MM.1S (cell line): ENCODE results near the gene RARB.

Source experiments
- DNase-seq: peaks from one replicate; pipeline ENCODE4 v3.0.0-alpha.2; 2015
- H2AFZ ChIP-seq: fragments of 300-600 bp; sonication (generic); 2 replicates; pipeline ENCODE4 v1.6.0; 2016; ENCODE audit warnings: antibody characterized with exemption, low read length
- H3F3A ChIP-seq: fragments of 300-600 bp; sonication (generic); 2 replicates; pipeline ENCODE4 v1.6.1; 2016; ENCODE audit warnings: mild to moderate bottlenecking, antibody characterized with exemption, low read length, moderate library complexity, mixed read lengths; ENCODE audit not compliant: insufficient read depth
- H3K27ac ChIP-seq: fragments of 300-600 bp; sonication (generic); 2 replicates; pipeline ENCODE4 v1.5.1; 2016; ENCODE audit warnings: mild to moderate bottlenecking, low read length
- H3K27me3 ChIP-seq: fragments of 300-600 bp; sonication (generic); replicated peaks from 2 replicates; pipeline ENCODE4 v1.6.0; 2016; ENCODE audit warnings: low read length; ENCODE audit not compliant: insufficient read depth
- H3K36me3 ChIP-seq: fragments of 300-600 bp; sonication (generic); replicated peaks from 2 replicates; pipeline ENCODE4 v1.6.1; 2016; ENCODE audit warnings: mild to moderate bottlenecking, low read length, mixed read lengths; ENCODE audit not compliant: insufficient read depth
- H3K4me1 ChIP-seq: fragments of 300-600 bp; sonication (generic); 2 replicates; pipeline ENCODE4 v1.6.1; 2016; ENCODE audit warnings: low read length, mixed read lengths
- H3K4me2 ChIP-seq: fragments of 300-600 bp; sonication (generic); 2 replicates; pipeline ENCODE4 v1.6.0; 2016; ENCODE audit warnings: low read depth, low read length
- H3K4me3 ChIP-seq: fragments of 300-600 bp; sonication (generic); 2 replicates; pipeline ENCODE4 v1.5.1; 2016; ENCODE audit warnings: low read length, mixed read lengths
- H3K79me2 ChIP-seq: fragments of 300-600 bp; sonication (generic); 2 replicates; pipeline ENCODE4 v1.6.1; 2016; ENCODE audit warnings: mixed run types, low read length, mixed read lengths
- H3K9ac ChIP-seq: fragments of 300-600 bp; sonication (generic); 2 replicates; pipeline ENCODE4 v1.6.1; 2016; ENCODE audit warnings: low read length, mixed read lengths
- H3K9me2 ChIP-seq: fragments of 300-600 bp; sonication (generic); replicated peaks from 2 replicates; pipeline ENCODE4 v1.6.1; 2016; ENCODE audit warnings: mild to moderate bottlenecking, low read length, mixed read lengths; ENCODE audit not compliant: insufficient read depth
- H3K9me3 ChIP-seq: fragments of 300-600 bp; sonication (generic); replicated peaks from 2 replicates; pipeline ENCODE4 v1.6.1; 2016; ENCODE audit warnings: mild to moderate bottlenecking, low read length, mixed read lengths; ENCODE audit not compliant: insufficient read depth
- H4K20me1 ChIP-seq: fragments of 300-600 bp; sonication (generic); 2 replicates; pipeline ENCODE4 v1.6.1; 2016; ENCODE audit warnings: mild to moderate bottlenecking, low read length, moderate library complexity, mixed read lengths; ENCODE audit not compliant: insufficient read depth
- CTCF ChIP-seq: fragments of 300-600 bp; sonication (generic); IDR thresholded peaks from 2 replicates; pipeline ENCODE4 v1.5.1; 2016; ENCODE audit warnings: antibody characterized with exemption, low read length, mixed read lengths
- EZH2 ChIP-seq: fragments of 300-600 bp; sonication (generic); optimal IDR thresholded peaks from 2 replicates; pipeline ENCODE3; 2017; ENCODE audit warnings: low read depth, mild to moderate bottlenecking, antibody characterized with exemption, low read length, mixed read lengths
- EZH2phosphoT487 ChIP-seq: fragments of 300-600 bp; sonication (generic); IDR thresholded peaks from 2 replicates; pipeline ENCODE4 v1.6.1; 2018; ENCODE audit warnings: antibody characterized with exemption, low read length

Gene RARB

DNA sequence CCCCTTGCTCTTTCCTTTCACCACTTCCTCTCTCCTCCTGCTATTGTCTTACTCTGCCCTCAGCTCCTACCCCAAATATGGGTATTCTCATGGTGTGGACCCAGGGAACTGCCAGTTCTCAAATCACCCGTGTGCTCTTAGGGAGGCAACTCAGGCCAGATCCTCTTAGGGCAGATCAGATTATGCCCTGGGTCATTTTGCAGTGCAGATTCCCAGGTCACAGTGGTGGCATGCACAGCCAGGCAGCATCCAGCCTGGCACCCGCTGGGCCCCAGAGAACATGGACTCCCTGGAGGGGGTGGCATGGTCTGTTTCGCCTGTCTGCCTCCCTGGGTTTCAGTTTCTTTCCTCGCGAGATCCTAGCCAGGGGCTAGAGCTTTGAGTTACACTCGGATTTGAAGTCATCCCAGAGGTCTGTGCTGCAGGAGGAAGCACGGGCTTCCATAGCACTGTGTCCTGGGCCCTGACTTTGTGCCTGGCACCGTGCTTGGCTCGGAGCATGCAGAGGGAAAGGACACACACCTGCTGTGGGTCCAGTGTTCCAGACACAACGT is 140.5 kb downstream of the RARB start:
- Histone ChIP-seq H3F3A (no peaks in the 10 kb centered on the region), H3K27ac (no peak overlapping the region), H3K36me3 (no peaks in the 10 kb centered on the region), H3K9me3 (no peaks in the 10 kb centered on the region), H3K9me2 (no peaks in the 10 kb centered on the region), H3K4me3 (no peak overlapping the region), H3K79me2 (no peaks in the 10 kb centered on the region), H3K27me3 (no peaks in the 10 kb centered on the region), H3K4me2 (no peak overlapping the region), H3K4me1 (no peaks in the 10 kb centered on the region), H4K20me1 (no peaks in the 10 kb centered on the region), H2AFZ (no peak overlapping the region), H3K9ac (no peak overlapping the region)
- TF ChIP-seq CTCF = no peak
- TF ChIP-seq EZH2phosphoT487 = no peak
- TF ChIP-seq EZH2 = no peak
- DNase-seq = no peak

- Histone ChIP-seq H3K9ac (no peak overlapping the region), H4K20me1 (no peaks in the 10 kb centered on the region), H3K4me2 (no peak overlapping the region), H3K9me3 (no peaks in the 10 kb centered on the region), H3F3A (no peaks in the 10 kb centered on the region), H3K27me3 (no peaks in the 10 kb centered on the region), H3K9me2 (no peaks in the 10 kb centered on the region), H3K36me3 (no peaks in the 10 kb centered on the region), H3K79me2 (no peaks in the 10 kb centered on the region), H3K4me3 (no peak overlapping the region), H3K27ac (no peak overlapping the region), H3K4me1 (no peaks in the 10 kb centered on the region), H2AFZ (no peak overlapping the region)
- TF ChIP-seq CTCF = no peak
- TF ChIP-seq EZH2phosphoT487 = no peak
- no peak for TF ChIP-seq EZH2
- no peak for DNase-seq
These were observed 143.2 kb downstream of the RARB start for GRCh38 chr3:25571285-25571684.

DNA sequence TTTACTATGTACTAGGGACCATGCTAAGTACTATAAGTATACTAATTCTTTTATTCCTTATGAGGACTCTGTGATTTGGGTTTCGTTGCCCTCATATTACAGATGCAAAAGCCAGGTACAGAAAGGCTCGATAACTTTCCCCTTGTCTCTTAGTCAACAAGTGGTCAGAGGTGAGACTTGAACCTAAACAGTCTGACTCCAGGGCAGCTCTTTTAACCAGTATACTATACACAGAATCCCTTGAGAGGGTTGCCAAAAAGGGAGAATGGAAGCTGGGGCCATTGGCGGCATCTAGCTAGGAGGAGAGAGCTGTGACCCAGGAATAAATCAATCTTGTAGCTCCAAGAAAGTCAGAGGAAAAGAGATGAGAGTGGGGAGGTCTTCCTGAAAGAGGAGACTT is 144.3 kb downstream of the RARB start:
- Histone ChIP-seq H3K27me3 (no peaks in the 10 kb centered on the region), H3K79me2 (no peaks in the 10 kb centered on the region), H3K4me1 (no peaks in the 10 kb centered on the region), H3F3A (no peaks in the 10 kb centered on the region), H3K9me3 (no peaks in the 10 kb centered on the region), H3K27ac (no peak overlapping the region), H3K36me3 (no peaks in the 10 kb centered on the region), H3K4me2 (no peak overlapping the region), H3K9me2 (no peaks in the 10 kb centered on the region), H4K20me1 (no peaks in the 10 kb centered on the region), H3K9ac (no peak overlapping the region), H3K4me3 (no peak overlapping the region), H2AFZ (no peak overlapping the region)
- TF ChIP-seq EZH2phosphoT487 = no peak
- no peak for TF ChIP-seq EZH2
- no peak for TF ChIP-seq CTCF
- DNase-seq = no peak
